Measurements from ENCODE around the gene GDA.

GDA gene

DNA sequence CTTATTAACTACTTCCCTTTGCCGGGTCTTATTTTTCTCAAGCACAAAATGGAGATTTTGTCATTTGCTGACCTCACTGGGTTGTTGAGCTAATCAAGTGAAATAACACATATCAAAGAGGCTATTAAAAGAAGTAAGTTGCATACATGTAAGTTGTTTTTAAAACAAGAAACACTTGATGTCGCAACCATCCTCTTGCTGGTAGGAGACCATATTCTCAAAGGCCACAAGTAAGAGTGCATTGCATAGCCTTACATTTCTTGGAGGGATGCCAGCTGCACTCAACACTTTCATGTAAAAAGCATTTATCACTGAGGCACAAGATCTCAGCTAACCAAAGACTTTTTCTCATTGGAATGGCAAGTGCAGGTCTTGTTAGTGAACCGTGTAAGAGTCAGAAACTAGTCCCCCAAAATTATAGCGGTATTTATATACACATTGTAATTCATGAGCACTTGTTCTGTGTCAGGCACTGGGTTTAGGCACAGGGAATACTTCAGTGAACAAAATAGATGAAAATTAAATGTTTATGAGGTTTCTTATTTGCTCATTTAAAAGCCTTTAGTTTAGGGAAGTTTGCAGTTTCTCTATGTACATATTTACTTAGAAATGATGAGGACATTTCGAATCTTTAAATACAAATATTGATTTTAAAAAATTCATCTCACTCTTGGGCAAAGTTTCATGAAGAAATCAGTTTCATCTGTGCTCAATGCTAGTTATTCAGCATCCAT is 143.8 kb downstream of the GDA start:
- H3K27ac ChIP-seq: peak overlapping the region; percentile 47 to 82 (median 72); a peak in 20 of 22 replicates
- H3K9me3 ChIP-seq (replicated peaks in 1 of 11): peaks cover 9 to 18% (median 13%) of the 10 kb centered on the region in 11 experiments; a peak in 21 of 22 replicates
- H3K4me2 ChIP-seq: peak overlapping the region in 8 of 11 experiments; percentile 28 to 80 (median 51); a peak in 14 of 22 replicates
- TF ChIP-seq Cebpa-rat (IDR thresholded peaks at IDR 0.05): peak in 10 of 11 experiments; percentile 61 to 95 (median 88); a peak in 19 of 22 replicates
- peak overlapping the region in 5 of 11 experiments; percentile 16 to 60 (median 39); a peak in 8 of 22 replicates for H3K9ac ChIP-seq
- no peaks in the 10 kb centered on the region for H4K20me1 ChIP-seq
- no peak overlapping the region; a peak in 1 of 20 replicates for H3K4me3 ChIP-seq
- no peaks in the 10 kb centered on the region; a peak in 1 of 22 replicates for H3K36me3 ChIP-seq
- H3K27me3 ChIP-seq: no peaks in the 10 kb centered on the region
- peaks cover 0 to 42% (median 28%) of the 10 kb centered on the region in 10 experiments; a peak in 15 of 20 replicates for H3K4me1 ChIP-seq

- Histone ChIP-seq H3K27ac (peak overlapping the region in 4 of 11 experiments; percentile 15 to 82 (median 48); a peak in 6 of 22 replicates), H3K9ac (no peak overlapping the region)
Observed at GRCh38 chr9:72294936-72295335, 145.7 kb downstream of the GDA start.

DNA sequence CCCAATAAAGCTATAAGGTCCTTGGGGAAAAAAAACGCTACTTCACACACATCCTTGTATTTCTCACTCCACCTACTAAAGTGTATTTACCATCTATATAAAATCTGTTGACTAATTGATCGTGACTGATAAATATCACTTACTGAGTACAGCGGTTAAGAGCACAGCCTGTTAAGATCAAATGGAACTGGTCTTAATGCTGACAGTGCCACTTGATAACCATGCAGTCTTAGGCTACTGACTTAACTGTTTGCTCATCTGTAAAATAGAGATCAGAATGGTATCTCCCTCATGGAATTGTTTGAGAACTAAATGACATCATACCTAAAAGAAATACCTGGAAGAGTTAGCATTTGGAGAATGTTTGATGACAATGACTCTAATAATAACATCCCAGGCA is 148.3 kb downstream of the GDA start:
- Histone ChIP-seq H3K9ac (no peak overlapping the region), H3K4me3 (no peak overlapping the region), H3K9me3 (replicated peaks in 1 of 11) (no peaks in the 10 kb centered on the region), H3K4me2 (no peak overlapping the region), H3K4me1 (peaks cover 0 to 38% (median 25%) of the 10 kb centered on the region in 10 experiments; a peak in 15 of 20 replicates), H4K20me1 (no peaks in the 10 kb centered on the region), H3K27ac (no peak overlapping the region), H3K36me3 (no peaks in the 10 kb centered on the region), H3K27me3 (no peaks in the 10 kb centered on the region)
- TF ChIP-seq Cebpa-rat (IDR thresholded peaks at IDR 0.05): no peak

More at GRCh38 chr9:72294936-72295335, 145.7 kb downstream of the GDA start:
- TF ChIP-seq Cebpa-rat (IDR thresholded peaks at IDR 0.05): no peak
- no peak overlapping the region for H3K4me3 ChIP-seq
- H4K20me1 ChIP-seq: no peaks in the 10 kb centered on the region
- no peaks in the 10 kb centered on the region; a peak in 1 of 22 replicates for H3K36me3 ChIP-seq
- no peaks in the 10 kb centered on the region for H3K27me3 ChIP-seq
- peak overlapping the region in 2 of 11 experiments; percentile 59 to 66; a peak in 2 of 22 replicates for H3K4me2 ChIP-seq
- H3K4me1 ChIP-seq: peaks cover 0 to 42% (median 28%) of the 10 kb centered on the region in 10 experiments; a peak in 15 of 20 replicates
- H3K9me3 ChIP-seq (replicated peaks in 1 of 11): peaks cover 1 to 9% (median 6%) of the 10 kb centered on the region in 11 experiments; a peak in 20 of 22 replicates

- no peak overlapping the region for H3K4me3 ChIP-seq
- H3K4me1 ChIP-seq: peaks cover 0 to 38% (median 12%) of the 10 kb centered on the region in 10 experiments; a peak in 12 of 20 replicates
- no peak for TF ChIP-seq Cebpa-rat (IDR thresholded peaks at IDR 0.05)
- H3K4me2 ChIP-seq: no peak overlapping the region
- H3K9ac ChIP-seq: no peak overlapping the region
- no peaks in the 10 kb centered on the region for H4K20me1 ChIP-seq
- no peaks in the 10 kb centered on the region for H3K36me3 ChIP-seq
- no peaks in the 10 kb centered on the region for H3K27me3 ChIP-seq
- H3K9me3 ChIP-seq (replicated peaks in 1 of 11): no peaks in the 10 kb centered on the region
- no peak overlapping the region for H3K27ac ChIP-seq
Observed at GRCh38 chr9:72299017-72299603, 149.9 kb downstream of the GDA start.

DNA sequence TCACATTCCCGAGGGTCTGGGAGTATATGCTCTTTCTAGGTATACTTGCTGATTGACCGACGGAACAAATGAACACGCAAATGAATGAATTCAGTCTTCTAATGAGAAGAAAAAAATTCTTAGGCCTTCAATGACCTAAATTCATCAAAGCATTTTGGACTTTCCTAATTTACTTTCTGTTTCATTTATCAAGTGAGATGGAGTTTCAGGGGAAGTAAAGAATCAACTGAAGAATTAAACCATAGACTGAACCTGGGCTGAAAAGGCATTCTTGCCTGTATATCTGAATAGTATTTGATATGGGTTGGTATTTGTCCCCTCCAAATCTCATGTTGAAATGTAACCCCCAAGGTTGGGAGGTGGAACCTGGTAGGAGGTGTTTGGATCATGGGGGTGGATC is 151.6 kb downstream of the GDA start:
- TF ChIP-seq Cebpa-rat (IDR thresholded peaks at IDR 0.05): no peak
- Histone ChIP-seq H3K4me2 (peak overlapping the region in 6 of 11 experiments; percentile 3 to 47 (median 29); a peak in 8 of 22 replicates), H3K27me3 (no peaks in the 10 kb centered on the region), H4K20me1 (no peaks in the 10 kb centered on the region), H3K9ac (no peak overlapping the region), H3K9me3 (replicated peaks in 1 of 11) (no peaks in the 10 kb centered on the region), H3K36me3 (no peaks in the 10 kb centered on the region), H3K27ac (no peak overlapping the region), H3K4me3 (no peak overlapping the region), H3K4me1 (peaks cover 7 to 41% (median 22%) of the 10 kb centered on the region in 10 experiments; a peak in 19 of 20 replicates)
